HCT116 (cell line): Measurements from ENCODE around the gene MAPK10.

Experiments used
- POLR2AphosphoS5 ChIP-seq: IDR thresholded peaks from 2 replicates; pipeline ENCODE4 v1.6.1; 2011; ENCODE audit warnings: mild to moderate bottlenecking, low read depth, low read length, moderate library complexity
- TF ChIP-seq, protein P1 (sequence below), 3 experiments: fragments of 200-600 bp in 1 of 3; sonication (generic) in 1 of 3; IDR thresholded peaks in 2 of 3; conservative IDR thresholded peaks in 1 of 3; 2 replicates each; pipeline ENCODE4 v1.5.1; 2012 to 2017; ENCODE audit warnings: low read depth in 2 of 3, low read length in 2 of 3, antibody characterized with exemption in 1 of 3, borderline replicate concordance in 1 of 3, control low read depth in 1 of 3, mild to moderate bottlenecking in 1 of 3, mixed read lengths in 1 of 3, mixed run types in 1 of 3, moderate library complexity in 1 of 3; ENCODE audit not compliant: insufficient read depth in 1 of 3

DNA sequence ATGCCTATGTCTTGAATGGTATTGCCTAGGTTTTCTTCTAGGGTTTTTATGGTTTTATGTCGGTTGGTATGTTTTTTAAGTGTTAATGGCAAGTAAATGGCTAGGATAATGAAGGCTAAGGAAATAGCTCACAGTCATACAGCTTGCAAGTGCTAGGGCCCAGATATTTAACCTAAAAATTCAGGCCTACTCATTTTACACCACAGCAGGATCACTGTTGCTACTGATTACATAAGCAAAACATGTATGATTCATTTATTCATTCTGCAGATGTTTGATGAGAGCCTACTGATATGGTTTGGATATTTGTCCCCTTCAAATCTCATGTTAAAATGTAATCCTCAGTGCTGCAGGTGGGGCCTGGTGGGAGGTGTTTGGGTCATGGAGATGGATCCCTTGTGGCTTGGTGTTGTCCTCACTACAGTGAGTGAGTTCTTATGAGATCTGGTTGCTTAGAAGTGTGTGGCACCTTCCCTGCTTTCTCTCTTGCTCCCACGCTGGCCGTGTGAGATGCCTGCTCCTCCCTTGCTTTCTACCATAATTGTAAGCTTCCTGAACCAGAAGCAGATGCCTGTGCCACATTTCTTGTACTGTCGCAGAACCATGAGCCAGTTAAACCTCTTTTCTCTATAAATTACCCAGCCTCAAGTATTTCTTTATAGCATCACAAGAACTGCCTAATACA is 175.5 kb downstream of the MAPK10 start:
- TF ChIP-seq, protein P1, sequence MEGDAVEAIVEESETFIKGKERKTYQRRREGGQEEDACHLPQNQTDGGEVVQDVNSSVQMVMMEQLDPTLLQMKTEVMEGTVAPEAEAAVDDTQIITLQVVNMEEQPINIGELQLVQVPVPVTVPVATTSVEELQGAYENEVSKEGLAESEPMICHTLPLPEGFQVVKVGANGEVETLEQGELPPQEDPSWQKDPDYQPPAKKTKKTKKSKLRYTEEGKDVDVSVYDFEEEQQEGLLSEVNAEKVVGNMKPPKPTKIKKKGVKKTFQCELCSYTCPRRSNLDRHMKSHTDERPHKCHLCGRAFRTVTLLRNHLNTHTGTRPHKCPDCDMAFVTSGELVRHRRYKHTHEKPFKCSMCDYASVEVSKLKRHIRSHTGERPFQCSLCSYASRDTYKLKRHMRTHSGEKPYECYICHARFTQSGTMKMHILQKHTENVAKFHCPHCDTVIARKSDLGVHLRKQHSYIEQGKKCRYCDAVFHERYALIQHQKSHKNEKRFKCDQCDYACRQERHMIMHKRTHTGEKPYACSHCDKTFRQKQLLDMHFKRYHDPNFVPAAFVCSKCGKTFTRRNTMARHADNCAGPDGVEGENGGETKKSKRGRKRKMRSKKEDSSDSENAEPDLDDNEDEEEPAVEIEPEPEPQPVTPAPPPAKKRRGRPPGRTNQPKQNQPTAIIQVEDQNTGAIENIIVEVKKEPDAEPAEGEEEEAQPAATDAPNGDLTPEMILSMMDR (IDR thresholded peaks at IDR 0.05 in 2 of 3, conservative IDR thresholded peaks at IDR 0.05 in 1 of 3; ENCODE audit: borderline replicate concordance in 1 of 3, insufficient read depth in 1 of 3, low read depth in 2 of 3, low read length in 2 of 3): no peak
- TF ChIP-seq POLR2AphosphoS5: no peak
